HG02852 (cell line): Measurements from ENCODE around the gene PRPF38A.

ENCODE experiments used
- ATAC-seq: cut with Tn5 transposase; IDR thresholded peaks from one replicate; pipeline ENCODE4 v1.9.1; 2021; ENCODE audit warnings: mild to moderate bottlenecking, moderate library complexity; ENCODE audit not compliant: unreplicated experiment

Gene PRPF38A

DNA sequence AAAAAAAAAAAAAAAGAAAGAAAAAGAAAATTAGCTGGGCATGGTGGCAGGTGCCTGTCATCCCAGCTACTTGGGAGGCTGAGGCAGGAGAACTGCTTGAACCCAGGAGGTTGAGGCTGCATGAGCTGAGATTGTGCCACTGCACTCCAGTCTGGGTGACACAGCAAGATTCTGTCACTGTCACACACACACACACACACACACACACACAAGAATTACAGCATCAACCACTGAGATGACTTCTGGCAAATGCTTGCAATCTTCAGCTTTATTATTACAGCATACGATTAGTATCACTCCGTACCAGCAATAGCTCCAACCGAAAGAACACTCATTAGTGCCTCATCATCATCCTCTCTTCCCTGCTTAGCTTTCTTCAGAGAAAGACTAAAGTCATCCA is 4.8 kb upstream of the PRPF38A start:
- no peak for ATAC-seq

DNA sequence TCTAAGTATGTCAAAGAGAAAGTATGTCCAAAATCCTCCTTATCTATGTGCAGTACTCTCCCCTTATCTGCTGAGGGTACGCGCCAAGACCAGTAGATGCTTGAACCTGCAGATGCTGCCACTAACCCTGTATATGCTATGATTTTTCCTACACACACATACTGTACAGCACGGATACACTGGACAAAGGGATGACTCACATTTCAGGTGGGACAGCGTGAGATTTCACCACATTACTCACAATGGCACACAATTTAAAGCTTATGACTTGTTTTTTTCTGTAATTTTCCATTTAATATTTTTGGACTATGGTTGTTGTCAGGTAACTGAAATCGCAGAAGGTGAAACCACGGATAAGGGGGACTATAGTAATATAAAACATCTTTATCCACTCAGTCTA is 4.3 kb upstream of the PRPF38A start:
- ATAC-seq = no peak

DNA sequence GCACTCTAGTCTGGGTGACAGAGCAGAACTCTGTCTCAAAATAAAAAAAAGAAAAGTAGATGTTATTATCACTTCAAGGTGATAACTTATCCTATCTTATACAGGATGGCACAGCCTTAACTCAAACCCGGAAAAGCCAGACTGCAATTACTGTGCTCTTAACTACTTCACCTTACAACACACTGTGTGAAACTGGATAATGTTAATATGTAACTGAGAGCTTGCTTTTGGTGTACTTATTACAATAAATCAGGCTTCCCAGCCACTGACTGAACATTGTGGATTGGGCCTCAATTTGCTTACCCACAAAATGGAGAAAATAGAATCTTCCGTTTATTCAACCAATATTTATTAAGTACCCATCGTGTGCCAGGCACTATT is 1.6 kb upstream of the PRPF38A start:
- ATAC-seq = no peak

DNA sequence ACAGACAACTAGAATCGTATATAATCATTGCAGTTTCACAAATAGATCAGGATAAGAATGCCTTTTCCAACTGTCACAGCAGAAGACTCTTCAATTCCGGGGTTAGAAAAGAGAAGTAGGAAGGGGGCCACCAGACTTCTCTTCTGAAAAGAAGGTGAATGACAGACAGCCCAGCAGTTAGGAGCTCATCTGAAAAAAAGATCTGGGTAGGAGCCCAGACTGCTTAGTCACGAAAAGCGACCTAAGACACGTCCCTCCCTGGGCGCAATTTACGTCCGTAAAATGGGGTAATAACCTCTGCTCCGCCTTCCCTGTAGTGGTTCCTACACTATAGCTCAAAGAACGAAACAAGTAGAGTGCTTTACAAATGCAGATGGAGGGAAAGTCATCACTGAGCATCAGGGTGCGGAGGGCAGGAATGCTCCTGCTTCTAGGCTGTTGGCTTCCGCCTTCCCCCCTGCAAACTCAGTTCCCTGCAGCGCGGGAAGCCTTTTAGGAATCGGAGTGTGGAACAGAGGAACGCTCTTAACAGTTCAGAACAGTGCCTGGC is 761 bp upstream of the PRPF38A start:
- peak; percentile 29 for ATAC-seq

DNA sequence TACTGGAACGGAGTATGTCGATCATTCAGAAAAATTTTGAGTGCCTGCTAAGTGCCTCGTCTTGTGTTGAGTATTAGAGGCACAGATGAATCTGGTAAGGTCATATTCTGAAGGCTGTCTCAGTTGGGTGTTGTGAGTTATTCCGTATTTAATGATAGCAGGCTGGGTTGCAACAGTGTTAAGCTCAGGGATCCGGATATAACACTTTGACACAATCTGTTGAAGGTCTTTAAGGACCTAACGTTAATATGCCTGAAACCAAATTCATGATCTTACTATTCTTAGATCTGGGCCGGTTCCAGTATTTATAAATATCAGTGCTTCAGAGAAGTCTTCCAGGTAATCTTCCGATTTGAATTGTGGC is 555 bp downstream of the PRPF38A start:
- ATAC-seq = no peak

DNA sequence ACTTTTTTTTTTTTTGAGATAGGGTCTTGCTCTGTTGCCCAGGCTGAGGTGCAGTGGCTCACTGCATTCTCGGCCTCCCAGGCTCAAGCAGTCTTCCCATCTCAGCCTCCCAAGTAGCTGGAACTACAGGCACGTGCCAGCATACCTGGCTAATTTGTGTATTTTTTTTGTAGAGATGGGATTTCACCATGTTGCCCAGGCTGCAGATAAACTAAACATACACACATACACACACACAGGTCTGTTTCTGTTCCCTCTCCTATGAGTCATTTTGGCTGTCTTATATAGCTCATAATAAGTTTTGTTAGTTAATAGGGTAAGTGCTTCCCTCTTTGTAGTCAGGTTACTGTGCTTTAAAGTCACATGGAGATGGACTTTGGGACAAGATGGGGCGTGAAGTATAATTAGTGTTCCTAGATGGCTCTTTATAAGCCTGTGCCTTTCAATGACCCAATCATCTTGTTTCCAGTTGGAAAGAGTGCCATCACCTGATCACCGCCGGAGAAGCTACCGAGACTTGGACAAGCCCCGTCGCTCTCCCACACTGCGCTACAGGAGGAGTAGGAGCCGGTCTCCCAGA is 9.1 kb downstream of the PRPF38A start:
- ATAC-seq = no peak

DNA sequence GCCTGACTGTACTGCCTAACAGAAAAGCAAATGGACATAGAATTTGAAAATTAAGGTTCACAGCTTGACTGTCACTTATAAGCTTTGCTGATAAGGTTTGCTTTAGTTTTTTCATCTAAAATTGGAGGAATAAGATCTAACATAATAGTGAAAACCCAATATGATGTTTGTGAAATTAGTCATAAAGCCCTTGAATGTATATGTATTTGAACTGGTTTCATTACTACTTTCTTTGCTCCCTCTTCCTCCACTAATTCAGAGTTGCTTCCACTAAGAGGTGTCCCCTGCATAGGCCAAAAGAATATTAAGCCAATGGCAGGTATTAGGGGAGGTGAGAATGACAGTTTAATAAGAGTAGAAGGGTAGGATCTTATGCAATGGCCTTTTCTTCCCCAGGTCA is 10.5 kb downstream of the PRPF38A start:
- ATAC-seq = no peak

DNA sequence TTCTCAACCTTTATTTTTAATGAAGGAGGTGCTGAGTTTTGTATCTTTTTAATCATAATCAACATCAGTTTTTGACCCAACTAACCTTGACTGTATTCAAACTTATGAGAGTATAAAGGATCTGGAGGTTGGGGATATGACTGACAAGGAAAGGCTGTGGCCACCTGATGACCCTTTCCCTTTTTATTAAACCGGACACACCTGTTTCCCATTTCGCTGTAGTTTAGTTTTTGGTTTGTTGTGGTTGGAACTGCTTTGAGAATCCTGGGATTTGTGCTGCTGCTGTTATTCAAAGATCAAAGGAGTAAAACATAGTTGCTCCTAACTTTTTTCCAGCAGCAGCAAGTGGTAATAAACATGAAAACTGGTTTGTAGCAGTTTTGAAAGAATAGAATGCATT is 12.4 kb downstream of the PRPF38A start:
- ATAC-seq = no peak

DNA sequence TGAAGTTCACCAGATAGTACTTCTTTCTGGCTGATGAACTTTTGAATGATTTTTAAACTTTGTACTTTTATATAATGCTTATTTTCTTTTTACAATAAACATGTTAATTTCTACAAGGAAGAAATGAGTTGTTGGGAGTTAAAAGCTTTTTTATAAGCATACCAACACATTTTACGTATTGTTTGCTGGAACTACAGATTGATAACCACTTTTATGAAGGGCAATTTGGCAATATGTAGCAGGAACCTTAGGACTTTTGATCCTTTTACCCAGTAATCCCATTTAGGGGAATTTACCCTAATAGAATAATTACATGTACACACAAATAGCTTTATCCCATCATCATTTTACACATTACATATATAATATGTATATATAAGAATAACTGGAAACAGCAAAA is 16.3 kb downstream of the PRPF38A start:
- ATAC-seq = no peak

DNA sequence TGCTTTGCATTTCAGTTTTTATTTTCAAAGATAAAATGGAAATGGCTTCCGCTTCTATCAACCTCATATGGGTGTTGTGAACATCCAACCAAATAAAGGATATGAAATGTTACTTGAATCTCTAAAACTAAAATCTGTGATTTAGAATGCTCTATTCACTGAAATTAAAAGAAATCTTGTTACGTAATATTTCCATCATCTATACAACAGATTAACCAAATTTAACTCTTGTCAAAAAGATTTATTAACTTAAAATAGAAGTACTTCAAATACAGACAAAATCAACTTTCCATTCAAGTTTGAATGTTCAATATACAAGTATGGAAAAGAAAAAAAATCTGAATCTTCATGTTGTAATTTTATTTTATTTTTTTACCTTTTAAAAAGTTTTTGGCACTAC is 18.7 kb downstream of the PRPF38A start:
- no peak for ATAC-seq

DNA sequence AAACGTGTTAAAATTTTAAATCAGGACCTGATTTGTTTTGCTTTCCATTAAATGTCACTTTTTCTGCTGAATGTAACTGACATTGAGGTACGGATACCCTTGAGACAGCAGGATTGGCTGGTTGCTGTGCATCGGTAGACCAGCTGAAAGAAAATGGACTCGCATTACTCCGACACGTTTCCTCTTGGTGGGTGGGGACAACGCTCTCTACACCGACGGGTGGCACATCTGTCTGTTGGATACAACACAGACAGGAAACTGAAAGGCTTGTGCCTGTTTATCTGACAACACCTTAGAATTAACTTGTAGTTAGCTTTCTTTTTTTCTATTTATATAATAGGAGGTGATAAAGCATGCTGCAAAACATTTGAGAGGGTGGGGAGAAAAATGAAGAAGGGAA is 19.4 kb downstream of the PRPF38A start:
- ATAC-seq = no peak

DNA sequence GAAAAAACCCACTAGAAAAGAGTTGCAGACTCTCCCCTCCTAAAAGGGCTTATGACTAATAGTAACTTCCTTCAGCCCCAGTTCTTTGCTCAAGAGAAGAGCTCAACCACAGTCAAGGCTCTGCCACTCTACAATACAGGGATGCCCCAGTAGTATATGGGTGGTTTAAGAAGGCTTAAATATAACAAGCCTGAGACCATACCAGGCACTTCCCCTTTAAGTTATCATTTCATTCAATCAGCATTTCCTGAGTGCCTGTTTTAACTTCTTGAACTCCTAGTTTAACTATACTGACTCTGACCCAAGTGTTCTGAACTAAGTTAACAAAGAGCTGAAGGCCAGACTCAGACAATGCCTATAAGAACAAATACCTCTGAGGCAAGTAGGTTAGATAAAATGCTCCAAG is 19.8 kb downstream of the PRPF38A start:
- no peak for ATAC-seq

DNA sequence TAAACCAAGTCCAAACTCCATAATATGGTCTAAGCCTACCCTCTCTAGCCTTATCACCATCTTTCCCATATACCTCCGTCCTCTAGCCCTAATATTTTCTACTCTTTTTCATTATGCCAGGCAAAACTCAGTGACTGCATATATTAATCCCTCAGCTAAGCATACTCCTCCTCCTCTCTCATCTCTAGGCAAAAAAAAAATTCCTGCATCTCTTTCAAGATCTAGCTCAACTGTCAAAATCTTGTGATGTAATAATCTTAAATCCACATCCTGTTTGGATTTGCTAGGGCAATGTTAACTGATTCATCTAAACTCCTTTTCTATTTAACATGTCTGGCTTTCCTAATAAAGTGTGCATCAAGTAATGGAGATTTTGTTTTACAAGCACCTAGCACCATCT is 20.4 kb downstream of the PRPF38A start:
- no peak for ATAC-seq

DNA sequence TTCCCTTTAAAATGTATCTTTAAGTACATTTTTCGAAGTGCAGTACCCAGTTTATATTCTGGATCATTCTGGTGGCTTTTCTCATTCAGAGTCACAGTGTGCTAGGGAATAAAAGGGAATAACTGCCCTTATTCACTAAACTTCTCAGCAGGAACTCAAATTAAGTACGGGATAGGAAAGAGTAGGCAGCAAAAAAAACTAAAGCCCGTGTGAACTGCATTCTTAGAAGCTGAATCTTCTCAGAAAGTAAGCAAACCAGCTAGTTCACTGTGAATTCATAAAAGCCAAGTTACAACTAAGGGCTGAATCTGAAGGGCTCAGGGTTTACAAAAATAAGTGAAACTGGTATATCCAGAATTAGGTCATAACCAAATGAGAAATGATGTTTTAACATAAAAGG is 22.0 kb downstream of the PRPF38A start:
- ATAC-seq = no peak

DNA sequence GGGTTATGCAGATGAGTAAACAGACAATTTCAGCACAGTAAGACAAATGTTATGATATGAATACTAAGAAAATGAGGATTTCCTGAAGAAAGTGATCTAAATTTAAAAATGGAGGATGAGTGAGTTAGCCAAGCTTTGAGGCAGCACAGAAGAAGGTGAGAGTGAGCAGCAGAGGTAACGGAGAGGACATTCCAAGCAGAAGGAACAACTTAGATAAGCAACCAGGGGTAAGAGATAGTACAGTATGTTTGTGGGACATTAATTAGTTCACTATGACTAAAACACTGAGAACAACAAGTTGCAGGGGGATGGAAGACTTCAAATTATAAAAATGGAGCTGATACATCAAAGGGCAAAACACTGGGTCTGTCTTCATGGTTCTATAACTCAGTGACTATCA is 22.8 kb downstream of the PRPF38A start:
- ATAC-seq = no peak

DNA sequence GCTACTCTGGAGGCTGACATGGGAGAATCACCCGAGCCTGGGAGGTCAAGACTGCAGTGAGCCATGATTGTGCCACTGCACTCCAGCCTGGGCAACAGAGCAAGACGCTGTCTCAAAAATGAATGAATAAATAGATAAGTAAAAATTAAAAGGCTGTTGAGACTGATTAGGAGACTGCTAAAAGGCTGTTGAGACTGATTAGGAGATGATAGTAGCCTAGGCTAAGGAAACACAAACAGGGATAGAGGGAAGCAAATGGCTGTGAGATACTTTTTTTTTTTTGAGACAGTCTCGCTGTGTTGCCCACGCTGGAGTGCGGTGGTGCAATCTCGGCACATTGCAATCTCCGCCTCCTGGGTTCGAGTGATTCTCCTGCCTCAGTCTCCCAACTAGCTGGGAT is 28.4 kb downstream of the PRPF38A start:
- ATAC-seq = no peak

DNA sequence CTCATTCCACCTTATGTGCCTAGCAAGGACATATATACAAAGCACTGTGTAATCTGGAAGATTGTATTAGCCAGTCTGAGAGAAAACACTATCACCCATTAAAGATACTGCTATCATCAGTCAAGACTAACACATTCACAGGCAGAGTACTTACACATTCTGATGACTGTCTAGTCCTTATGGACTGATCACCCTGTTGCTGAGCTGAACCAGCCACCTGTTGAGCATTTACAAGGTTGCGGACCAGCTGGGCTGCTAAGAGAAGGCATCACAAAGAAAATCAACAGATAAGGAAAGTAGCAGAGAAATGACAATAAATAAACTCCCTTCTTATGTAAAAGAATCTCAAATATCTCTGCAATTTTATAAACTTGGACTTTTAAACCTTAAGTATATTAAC is 30.8 kb downstream of the PRPF38A start:
- ATAC-seq = no peak

DNA sequence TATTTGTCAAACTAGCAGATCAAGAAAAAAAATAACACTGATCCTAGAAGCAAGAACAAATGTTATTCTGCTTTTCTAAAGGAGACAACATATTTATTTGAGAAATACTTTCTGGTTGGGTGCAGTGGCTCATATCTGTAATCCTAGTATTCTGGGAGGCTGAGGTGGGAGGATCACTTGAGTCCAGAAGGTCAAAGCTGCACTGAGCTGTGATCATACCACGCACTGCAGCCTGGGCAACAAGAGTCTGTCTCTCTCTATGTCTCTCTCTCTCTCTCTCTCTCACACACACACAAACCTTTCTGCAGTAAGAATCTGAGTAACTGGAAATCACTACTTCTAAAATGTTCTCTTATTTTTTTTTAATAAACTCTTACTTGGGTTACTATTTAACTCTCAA is 31.2 kb downstream of the PRPF38A start:
- no peak for ATAC-seq

DNA sequence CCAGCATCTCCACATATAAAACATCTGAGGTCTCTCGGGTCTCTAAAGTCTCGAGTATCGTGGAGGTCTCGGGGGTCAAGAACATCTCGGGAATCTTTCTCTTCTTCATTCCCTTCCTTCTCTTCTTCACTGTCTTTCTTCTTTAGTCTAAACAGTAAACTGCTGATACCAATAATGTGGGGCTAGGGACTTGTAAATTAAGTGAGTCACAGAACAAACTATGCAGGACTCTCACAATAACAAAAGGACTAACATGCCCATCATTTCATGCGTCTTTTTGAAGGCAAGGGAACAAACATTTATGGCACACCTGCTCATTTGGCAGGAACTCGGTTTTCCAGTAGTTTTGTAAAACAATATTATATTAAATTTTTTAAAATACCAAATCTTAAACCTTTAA is 32.4 kb downstream of the PRPF38A start:
- ATAC-seq = no peak

DNA sequence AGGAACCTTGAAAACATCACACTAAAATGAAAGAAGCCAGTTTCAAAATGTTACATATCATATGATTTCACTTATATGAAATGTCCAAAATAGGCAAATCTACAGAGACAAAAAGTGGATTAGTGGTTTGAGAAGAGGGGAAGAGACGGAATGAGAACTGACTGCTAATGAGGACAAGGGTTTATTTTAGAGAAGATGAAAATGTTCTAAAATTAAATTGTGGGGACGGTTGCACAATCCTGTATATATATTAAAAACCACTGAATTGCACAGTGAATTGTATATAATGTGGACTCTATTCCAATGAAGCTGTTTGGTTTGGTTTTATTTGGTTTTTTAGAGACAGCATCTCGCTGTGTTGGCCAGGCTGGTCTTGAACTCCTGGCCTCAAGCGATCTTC is 35.6 kb downstream of the PRPF38A start:
- ATAC-seq = no peak

DNA sequence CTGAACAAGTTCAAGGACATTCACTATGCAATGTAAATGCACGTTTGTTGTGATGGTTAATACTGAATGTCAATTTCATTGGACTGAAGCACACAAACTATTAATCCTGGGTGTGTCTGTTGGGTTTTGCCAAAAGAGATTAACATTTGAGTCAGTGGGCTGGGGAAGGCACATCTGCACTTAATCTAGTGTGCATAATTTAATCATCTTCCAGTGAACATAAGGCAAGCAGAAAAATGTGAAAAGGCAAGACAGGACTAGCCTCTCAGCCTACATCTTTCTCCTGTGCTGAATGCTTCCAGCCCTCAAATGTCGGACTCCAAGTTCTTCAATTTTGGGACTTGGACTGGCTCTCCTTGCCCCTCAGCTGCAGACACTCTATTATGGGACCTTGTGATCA is 40.1 kb downstream of the PRPF38A start:
- no peak for ATAC-seq

DNA sequence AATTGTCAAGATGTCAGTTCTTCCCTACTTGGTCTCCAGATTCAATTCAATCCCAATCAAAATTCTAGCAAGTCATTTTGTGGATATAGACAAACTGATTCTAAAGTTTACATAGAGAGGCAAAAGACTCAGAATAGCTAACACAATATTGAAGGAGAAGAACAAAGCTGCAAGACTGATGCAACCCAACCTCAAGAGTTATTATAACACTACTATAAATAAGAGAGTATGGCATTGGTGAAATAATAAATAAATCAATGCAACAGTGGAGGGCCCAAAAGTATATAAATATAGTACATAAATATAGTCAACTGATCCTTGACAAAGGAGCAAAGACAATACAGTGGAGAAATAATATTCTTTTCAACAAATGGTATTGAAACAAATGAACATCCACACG is 49.7 kb downstream of the PRPF38A start:
- ATAC-seq = no peak

DNA sequence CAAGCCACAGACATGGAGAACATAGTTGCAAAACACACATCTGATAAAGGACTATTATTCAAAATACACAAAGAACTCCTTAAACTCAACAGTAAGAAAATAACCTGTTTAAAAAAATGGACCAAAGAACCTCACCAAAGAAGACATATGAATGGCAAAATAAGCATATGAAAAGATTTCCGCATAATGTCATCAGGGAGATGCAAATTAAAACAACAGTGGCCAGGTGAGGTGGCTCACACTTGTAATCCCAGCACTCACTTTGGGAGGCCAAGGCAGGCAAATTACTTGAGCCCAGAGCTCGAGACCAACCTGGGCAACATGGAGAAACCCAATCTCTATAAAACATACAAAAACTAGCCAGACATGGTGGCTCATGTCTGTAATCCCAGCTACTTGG is 50.4 kb downstream of the PRPF38A start:
- no peak for ATAC-seq

DNA sequence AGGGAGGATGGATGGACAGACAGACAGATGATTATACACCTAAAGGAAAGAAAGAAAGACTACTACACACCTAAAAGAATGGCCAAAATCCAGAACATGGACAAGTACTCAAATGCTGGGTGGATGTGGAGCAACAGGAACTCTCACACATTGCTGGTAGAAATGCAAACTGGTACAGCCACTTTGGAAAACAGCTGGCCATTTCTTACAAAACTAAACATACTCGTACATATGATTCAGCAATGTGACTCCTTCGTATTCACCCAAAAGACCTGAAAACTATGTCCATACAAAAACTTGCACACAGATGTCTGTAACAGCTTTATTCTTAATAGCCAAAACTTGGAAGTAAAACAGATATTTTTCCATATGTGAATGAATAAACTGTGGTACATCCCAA is 51.3 kb downstream of the PRPF38A start:
- ATAC-seq = no peak
